GM12878 (cell line): Measurements from ENCODE around the gene GOLT1B. TPM values are rescaled to one million over a fixed set of nuclear protein-coding genes. Genes with fewer than 3 reads are reported as not detected.

Source experiments
- ATAC-seq: fragments of 200-7000 bp; cut with Tn5 transposase; 3 replicates; pipeline ENCODE4 v1.9.1; 2020; ENCODE audit warnings: mild to moderate bottlenecking, moderate library complexity
- BruUV-seq: library from RNA; stranded (reverse); fragments of 400-500 nt; replicated peaks from 2 replicates; lab custom pipeline; 2021; lab: Mats Ljungman, UMichigan
- CTCF ChIA-PET: fragments of 300-600 bp; sonication (Branson Sonifier 250); formaldehyde crosslinking; extraction: SDS; loops from one replicate; lab custom pipeline; 2021; ENCODE audit warnings: inconsistent platforms; lab: Yijun Ruan, JAX
- POLR2A ChIA-PET: fragments of 350-600 bp; formaldehyde crosslinking; extraction: SDS; loops from one replicate; lab custom pipeline; 2021; ENCODE audit warnings: inconsistent platforms; lab: Charles Lee
- RAD21 ChIA-PET: fragments of 300-600 bp; sonication (Branson Sonifier 250); formaldehyde crosslinking; loops from one replicate; lab custom pipeline; 2023; ENCODE audit warnings: antibody characterized with exemption; ENCODE audit not compliant: unreplicated experiment; lab: Charles Lee
- SMC1A ChIA-PET: fragments of 300-600 bp; sonication (Branson Sonifier 250); formaldehyde crosslinking; loops from one replicate; lab custom pipeline; 2023; ENCODE audit not compliant: unreplicated experiment, uncharacterized antibody; lab: Charles Lee
- DNase-seq: peaks from one replicate; pipeline ENCODE4 v3.0.0-alpha.2; 2011; ENCODE audit warnings: low read depth, low spot score
- FAIRE-seq: peaks from 3 replicates; lab custom pipeline; 2011; peaks lifted over from hg19 to GRCh38; lab: Jason Lieb, UNC
- H2AFZ ChIP-seq: 2 replicates; pipeline ENCODE4 v1.6.0; 2011; ENCODE audit warnings: low read depth, low read length, control low read depth; ENCODE audit not compliant: control insufficient read depth
- H3K27ac ChIP-seq: 2 replicates; pipeline ENCODE4 v1.5.1; 2011; ENCODE audit warnings: control low read depth; ENCODE audit not compliant: control insufficient read depth, insufficient read depth
- H3K27me3 ChIP-seq, 2 experiments: replicated peaks in 1 of 2; 2 replicates each; pipeline versions ENCODE4 v1.6.0 to v1.6.1; 2011; ENCODE audit warnings: low read length in 1 of 2; ENCODE audit not compliant: control insufficient read depth in 2 of 2, insufficient read depth in 2 of 2
- H3K36me3 ChIP-seq, 2 experiments: 2 replicates each; pipeline ENCODE4 v1.5.1; 2011; ENCODE audit warnings: low read length in 1 of 2; ENCODE audit not compliant: control insufficient read depth in 2 of 2, insufficient read depth in 2 of 2
- H3K4me1 ChIP-seq: 2 replicates; pipeline ENCODE4 v1.6.1; 2011; ENCODE audit warnings: mild to moderate bottlenecking, low read length, moderate library complexity, mixed read lengths; ENCODE audit not compliant: control insufficient read depth, insufficient read depth
- H3K4me2 ChIP-seq: 2 replicates; pipeline ENCODE4 v1.6.0; 2011; ENCODE audit warnings: control low read depth; ENCODE audit not compliant: control insufficient read depth, insufficient read depth
- H3K4me3 ChIP-seq: fragments of 200-600 bp; sonication (generic); 2 replicates; pipeline ENCODE4 v1.5.1; 2016
- H3K79me2 ChIP-seq: 2 replicates; pipeline ENCODE4 v1.6.0; 2011; ENCODE audit warnings: low read length; ENCODE audit not compliant: control insufficient read depth, insufficient read depth
- H3K9ac ChIP-seq: 2 replicates; pipeline ENCODE4 v1.8.0; 2011; ENCODE audit warnings: low read length, control low read depth, mixed read lengths; ENCODE audit not compliant: control insufficient read depth, insufficient read depth
- H3K9me3 ChIP-seq: replicated peaks from 3 replicates; pipeline ENCODE4 v1.5.1; 2011; ENCODE audit warnings: mild to moderate bottlenecking, low read length; ENCODE audit not compliant: control insufficient read depth, insufficient read depth
- H4K20me1 ChIP-seq: 2 replicates; pipeline ENCODE4 v1.6.0; 2011; ENCODE audit not compliant: control insufficient read depth, insufficient read depth
- BCL11A ChIP-seq: IDR thresholded peaks from 2 replicates; pipeline ENCODE4 v1.6.1; 2011; ENCODE audit warnings: low read depth, low read length
- CBX3 ChIP-seq: fragments of 200-600 bp; sonication (generic); IDR thresholded peaks from 2 replicates; pipeline ENCODE4 v1.6.1; 2016; ENCODE audit warnings: low read depth, borderline replicate concordance
- HCFC1 ChIP-seq: fragments of 150-350 bp; IDR thresholded peaks from 2 replicates; pipeline ENCODE4 v1.6.1; 2014; ENCODE audit warnings: low read length
- KAT2A ChIP-seq: conservative IDR thresholded peaks from 2 replicates; pipeline ENCODE4 v1.6.1; 2011; ENCODE audit warnings: low read depth, low read length; ENCODE audit not compliant: control insufficient read depth
- POU2F2 ChIP-seq: IDR thresholded peaks from 3 replicates; pipeline ENCODE4 v1.6.1; 2011; ENCODE audit warnings: low read depth, mild to moderate bottlenecking, low read length, borderline replicate concordance
- RAD21 ChIP-seq: IDR thresholded peaks from 2 replicates; pipeline ENCODE4 v1.6.1; 2011; ENCODE audit warnings: mild to moderate bottlenecking, low read depth, low read length, moderate library complexity; ENCODE audit not compliant: insufficient read depth
- SRF ChIP-seq, 2 experiments: IDR thresholded peaks; 2 replicates each; pipeline ENCODE4 v1.6.1; 2011; ENCODE audit warnings: low read depth in 2 of 2, low read length in 2 of 2, mild to moderate bottlenecking in 1 of 2, moderate library complexity in 1 of 2
- STAT3 ChIP-seq: IDR thresholded peaks from 2 replicates; pipeline ENCODE4 v1.6.1; 2011; ENCODE audit warnings: low read depth, low read length, improper control_type of control experiment
- TAF1 ChIP-seq: IDR thresholded peaks from 2 replicates; pipeline ENCODE4 v1.6.1; 2011; ENCODE audit warnings: mild to moderate bottlenecking, low read depth, low read length, borderline replicate concordance
- ZBED1 ChIP-seq: IDR thresholded peaks from 2 replicates; pipeline ENCODE4 v1.6.1; 2016; ENCODE audit warnings: borderline replicate concordance
- ZBTB40 ChIP-seq: fragments of 450-650 bp; IDR thresholded peaks from 2 replicates; pipeline ENCODE4 v1.6.1; 2016; ENCODE audit warnings: mild to moderate bottlenecking, moderate library complexity, borderline replicate concordance
- ZSCAN29 ChIP-seq: fragments of 450-650 bp; IDR thresholded peaks from 2 replicates; pipeline ENCODE4 v1.6.1; 2017; ENCODE audit warnings: mild to moderate bottlenecking, moderate library complexity
- WGBS: methylation state at CpG from one replicate; pipeline ENCODE4 v1.1.6; 2016; ENCODE audit warnings: low lambda C conversion rate; ENCODE audit not compliant: insufficient replicate concordance, insufficient coverage; ENCODE audit errors: missing lambda C conversion rate; 5-methylcytosine and 5-hydroxymethylcytosine counted together
- in situ Hi-C: fragments of 300-500 bp; cut with MboI; formaldehyde crosslinking; loops from 9 replicates; pipeline ENCODE4 v1.14.3; 2018; ENCODE audit warnings: mixed read lengths
- intact Hi-C: fragments of 100-400 bp; cut with micrococcal nuclease; formaldehyde crosslinking; loops from one replicate; pipeline ENCODE4 v1.14.2; 2022; ENCODE audit not compliant: unreplicated experiment
- polyA plus RNA-seq, 11 experiments: library from polyadenylated mRNA; depleted of rRNA in 4 of 11; unstranded in 6 of 11; stranded (reverse) in 5 of 11; fragments of >200 nt; fragmentation: Nextera tagmentation in 4 of 11; fragmentation: Illumina TruSeq in 1 of 11; extraction: Ambion mirVana in 4 of 11; extraction: Trizol in 1 of 11; gene quantifications; 1 replicate in 1 of 11; 2 replicates in 10 of 11; pipeline versions ENCODE4 v1.2.1 to v1.2.3, GENCODE V29; 2011 to 2016; ENCODE audit warnings: inconsistent platforms in 2 of 11, missing spikeins in 2 of 11, low read depth in 1 of 11
- total RNA-seq, 4 experiments: library from RNA; depleted of rRNA in 3 of 4; stranded (reverse); fragments of >200 nt in 3 of 4; fragmentation: Illumina TruSeq in 1 of 4; extraction: Trizol in 1 of 4; gene quantifications; 2 replicates each; pipeline versions ENCODE4 v1.2.1 to v1.2.3, GENCODE V29; 2013 to 2021
- TF ChIP-seq, protein P1 (sequence below): IDR thresholded peaks from 2 replicates; pipeline ENCODE4 v1.6.1; 2011; ENCODE audit warnings: low read depth, low read length, improper control_type of control experiment, borderline replicate concordance
- TF ChIP-seq, protein P2 (sequence below): fragments of 450-650 bp; formaldehyde crosslinking; IDR thresholded peaks from 2 replicates; pipeline ENCODE4 v1.4.0; 2022; ENCODE audit warnings: mild to moderate bottlenecking, moderate library complexity

Gene GOLT1B
- total and polyA plus RNA-seq, 10 of the 15 experiments (the other 5 are each of a cell fraction or from before 2014, with no cell fraction given), result 18.3 to 77.4 (median 32.9) TPM

DNA sequence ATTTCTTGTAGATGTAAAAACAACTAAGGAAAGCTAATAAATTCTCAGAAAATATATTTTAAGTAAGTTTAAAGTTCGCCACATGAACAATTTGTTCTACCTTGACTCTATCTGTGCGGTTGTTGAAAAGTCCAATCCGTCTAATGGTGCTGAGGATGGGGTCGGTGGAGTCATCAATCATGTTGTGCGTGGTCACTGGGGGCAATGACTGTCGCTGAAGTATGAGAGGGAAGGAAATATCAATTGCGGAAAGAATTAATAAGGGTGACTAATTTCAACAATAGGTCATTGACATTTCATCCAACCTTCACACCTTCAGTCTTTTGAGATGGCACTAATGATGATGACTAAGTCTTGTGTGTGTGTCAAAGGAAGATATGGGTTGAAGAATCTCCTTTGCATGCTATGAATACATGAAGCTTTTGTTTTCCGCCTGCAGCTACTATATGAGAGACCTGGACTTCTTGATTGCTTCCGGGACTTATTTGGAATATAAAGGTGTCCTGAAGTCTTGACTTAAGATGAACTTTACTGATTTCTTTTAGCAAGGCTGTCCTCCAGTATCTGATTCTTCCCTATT, 56.6 kb downstream of the GOLT1B start:
- no peaks in the 10 kb centered on the region for H3K36me3 ChIP-seq
- SMC1A ChIA-PET, result interaction anchor here (3.7 kb wide), 1 partner anchor 15 kb away, joined by 9 read pairs; no protein-coding TSS in a partner anchor
- H3K79me2 ChIP-seq, result no peaks in the 10 kb centered on the region
- no peaks in the 10 kb centered on the region for H3K27me3 ChIP-seq
- H3K4me3 ChIP-seq, result no peak overlapping the region
- no peak overlapping the region for H3K4me2 ChIP-seq
- CTCF ChIA-PET, result no interaction called here
- intact Hi-C loops, result no loop called here
- POLR2A ChIA-PET, result no interaction called here
- no peak overlapping the region for H2AFZ ChIP-seq
- no peaks in the 10 kb centered on the region for H3K9me3 ChIP-seq
- in situ Hi-C loops, result no loop called here
- 68% methylated on average over 9 of the region's 9 CpGs for WGBS
- no peak for ATAC-seq
- H3K4me1 ChIP-seq, result no peaks in the 10 kb centered on the region
- RAD21 ChIA-PET, result no interaction called here
- FAIRE-seq, result no peak
- no peak overlapping the region for H3K9ac ChIP-seq
- no peaks in the 10 kb centered on the region for H4K20me1 ChIP-seq
- DNase-seq, result no peak
- H3K27ac ChIP-seq, result no peak overlapping the region
- BruUV-seq, result no TSS peak
- TF ChIP-seq KAT2A (no peak), BCL11A (no peak), SRF (IDR thresholded peaks at IDR 0.05; ENCODE audit: low read depth in 2 of 2, low read length in 2 of 2) (no peak), TAF1 (no peak), RAD21 (no peak), ZBTB40 (no peak), STAT3 (no peak), ZSCAN29 (no peak), ZBED1 (no peak), POU2F2 (no peak), CBX3 (no peak), HCFC1 (no peak)
- TF ChIP-seq, protein P1, sequence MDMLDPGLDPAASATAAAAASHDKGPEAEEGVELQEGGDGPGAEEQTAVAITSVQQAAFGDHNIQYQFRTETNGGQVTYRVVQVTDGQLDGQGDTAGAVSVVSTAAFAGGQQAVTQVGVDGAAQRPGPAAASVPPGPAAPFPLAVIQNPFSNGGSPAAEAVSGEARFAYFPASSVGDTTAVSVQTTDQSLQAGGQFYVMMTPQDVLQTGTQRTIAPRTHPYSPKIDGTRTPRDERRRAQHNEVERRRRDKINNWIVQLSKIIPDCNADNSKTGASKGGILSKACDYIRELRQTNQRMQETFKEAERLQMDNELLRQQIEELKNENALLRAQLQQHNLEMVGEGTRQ, result no peak
- TF ChIP-seq, protein P2, sequence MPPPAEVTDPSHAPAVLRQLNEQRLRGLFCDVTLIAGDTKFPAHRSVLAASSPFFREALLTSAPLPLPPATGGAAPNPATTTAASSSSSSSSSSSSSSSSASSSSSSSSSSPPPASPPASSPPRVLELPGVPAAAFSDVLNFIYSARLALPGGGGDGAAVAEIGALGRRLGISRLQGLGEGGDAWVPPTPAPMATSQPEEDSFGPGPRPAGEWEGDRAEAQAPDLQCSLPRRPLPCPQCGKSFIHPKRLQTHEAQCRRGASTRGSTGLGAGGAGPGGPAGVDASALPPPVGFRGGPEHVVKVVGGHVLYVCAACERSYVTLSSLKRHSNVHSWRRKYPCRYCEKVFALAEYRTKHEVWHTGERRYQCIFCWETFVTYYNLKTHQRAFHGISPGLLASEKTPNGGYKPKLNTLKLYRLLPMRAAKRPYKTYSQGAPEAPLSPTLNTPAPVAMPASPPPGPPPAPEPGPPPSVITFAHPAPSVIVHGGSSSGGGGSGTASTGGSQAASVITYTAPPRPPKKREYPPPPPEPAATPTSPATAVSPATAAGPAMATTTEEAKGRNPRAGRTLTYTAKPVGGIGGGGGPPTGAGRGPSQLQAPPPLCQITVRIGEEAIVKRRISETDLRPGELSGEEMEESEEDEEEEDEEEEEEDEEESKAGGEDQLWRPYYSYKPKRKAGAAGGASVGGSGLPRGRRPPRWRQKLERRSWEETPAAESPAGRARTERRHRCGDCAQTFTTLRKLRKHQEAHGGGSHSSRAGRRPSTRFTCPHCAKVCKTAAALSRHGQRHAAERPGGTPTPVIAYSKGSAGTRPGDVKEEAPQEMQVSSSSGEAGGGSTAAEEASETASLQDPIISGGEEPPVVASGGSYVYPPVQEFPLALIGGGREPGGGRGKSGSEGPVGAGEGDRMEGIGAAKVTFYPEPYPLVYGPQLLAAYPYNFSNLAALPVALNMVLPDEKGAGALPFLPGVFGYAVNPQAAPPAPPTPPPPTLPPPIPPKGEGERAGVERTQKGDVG (CRISPR knock-in tag), result no peak
